A549 (cell line): ENCODE data around the gene NDUFS8. TPM values are rescaled to one million over a fixed set of nuclear protein-coding genes. Genes with fewer than 3 reads are reported as not detected.

Source experiments
- ATAC-seq, 2 experiments: fragments of 200-7000 bp in 1 of 2; fragments of >200 bp in 1 of 2; cut with Nextera tagmentation in 1 of 2; cut with Tn5 transposase in 1 of 2; 3 replicates each; pipeline versions ENCODE4 v1.8.0 to v1.9.1; 2018 to 2020; ENCODE audit warnings: mild to moderate bottlenecking in 1 of 2, moderate library complexity in 1 of 2
- CTCF ChIA-PET: fragments of 300-600 bp; sonication (Branson Sonifier 250); formaldehyde crosslinking; extraction: SDS; loops from one replicate; lab custom pipeline; 2021; ENCODE audit warnings: antibody characterized with exemption, inconsistent platforms; lab: Yijun Ruan, JAX
- POLR2A ChIA-PET: fragments of 350-600 bp; formaldehyde crosslinking; extraction: SDS; loops from one replicate; lab custom pipeline; 2021; ENCODE audit warnings: antibody characterized with exemption, inconsistent platforms; lab: Yijun Ruan, JAX
- DNase-seq, 2 experiments: peaks; one replicate each; pipeline versions ENCODE4 v3.0.0 to v3.0.0-alpha.2; 2011 to 2016; ENCODE audit warnings: low read depth in 1 of 2, low spot score in 1 of 2
- FAIRE-seq: peaks from 2 replicates; lab custom pipeline; 2011; peaks lifted over from hg19 to GRCh38; lab: Jason Lieb, UNC
- H3K27ac ChIP-seq, 2 experiments: fragments of >200 bp; sonication (Bioruptor Twin); formaldehyde crosslinking; 3 replicates each; pipeline ENCODE4 v1.5.1; 2016 to 2017
- H3K4me1 ChIP-seq: fragments of >200 bp; sonication (Bioruptor Twin); formaldehyde crosslinking; 3 replicates; pipeline ENCODE4 v1.6.1; 2016
- H3K4me2 ChIP-seq: fragments of >200 bp; sonication (Bioruptor Twin); formaldehyde crosslinking; 3 replicates; pipeline ENCODE4 v1.6.1; 2016
- H3K4me3 ChIP-seq: fragments of >200 bp; sonication (Bioruptor Twin); formaldehyde crosslinking; 3 replicates; pipeline ENCODE4 v1.5.1; 2016
- H3K9me3 ChIP-seq: fragments of >200 bp; sonication (Bioruptor Twin); formaldehyde crosslinking; 3 replicates; pipeline ENCODE4 v1.6.1; 2016
- CBX2 ChIP-seq: fragments of 200-600 bp; sonication (generic); IDR thresholded peaks from 2 replicates; pipeline ENCODE4 v1.6.1; 2016; ENCODE audit warnings: low read depth, mild to moderate bottlenecking, borderline replicate concordance
- CBX8 ChIP-seq: fragments of 200-600 bp; sonication (generic); IDR thresholded peaks from 2 replicates; pipeline ENCODE4 v1.6.1; 2016
- CEBPB ChIP-seq, 2 experiments: fragments of >200 bp in 1 of 2; sonication (Bioruptor Twin) in 1 of 2; formaldehyde crosslinking in 1 of 2; IDR thresholded peaks; 2 replicates each; pipeline ENCODE4 v1.6.1; 2012 to 2016
- CHD4 ChIP-seq: fragments of 200-600 bp; sonication (generic); IDR thresholded peaks from 2 replicates; pipeline ENCODE4 v1.6.1; 2016; ENCODE audit warnings: antibody characterized with exemption, mild to moderate bottlenecking, borderline replicate concordance
- EHMT2 ChIP-seq: fragments of 200-600 bp; sonication (generic); IDR thresholded peaks from 2 replicates; pipeline ENCODE4 v1.6.1; 2016; ENCODE audit warnings: antibody characterized with exemption, low read depth, mild to moderate bottlenecking, moderate library complexity
- ELK1 ChIP-seq: fragments of 150-350 bp; IDR thresholded peaks from 2 replicates; pipeline ENCODE4 v1.6.1; 2014; ENCODE audit warnings: low read depth, mild to moderate bottlenecking, low read length
- FOSB ChIP-seq: fragments of 250-450 bp; sonication (Bioruptor Pico); IDR thresholded peaks from 2 replicates; pipeline ENCODE4 v1.5.0; 2020; ENCODE audit warnings: mild to moderate bottlenecking, moderate library complexity
- HEYL ChIP-seq: fragments of 250-450 bp; sonication (Bioruptor Pico); IDR thresholded peaks from 2 replicates; pipeline ENCODE4 v1.8.0; 2021; ENCODE audit warnings: mild to moderate bottlenecking, moderate library complexity
- HOXA7 ChIP-seq: fragments of 250-450 bp; sonication (Bioruptor Pico); IDR thresholded peaks from 2 replicates; pipeline ENCODE4 v1.5.0; 2020; ENCODE audit warnings: mild to moderate bottlenecking, moderate library complexity
- JUN ChIP-seq, 2 experiments: fragments of >200 bp; sonication (Bioruptor Twin); formaldehyde crosslinking; IDR thresholded peaks; 2 replicates in 1 of 2; 3 replicates in 1 of 2; pipeline ENCODE4 v1.6.1; 2016 to 2017
- MAFK ChIP-seq: fragments of 450-650 bp; IDR thresholded peaks from 2 replicates; pipeline ENCODE4 v1.6.1; 2014; ENCODE audit not compliant: partially characterized antibody
- MAZ ChIP-seq: fragments of 150-350 bp; IDR thresholded peaks from 2 replicates; pipeline ENCODE4 v1.6.1; 2014; ENCODE audit warnings: antibody characterized with exemption, low read depth, low read length, borderline replicate concordance
- NPAS2 ChIP-seq: fragments of 250-450 bp; sonication (Bioruptor Pico); IDR thresholded peaks from 2 replicates; pipeline ENCODE4 v1.8.0; 2022; ENCODE audit warnings: mild to moderate bottlenecking, moderate library complexity, borderline replicate concordance
- NR3C1 ChIP-seq: fragments of >200 bp; sonication (Bioruptor Twin); formaldehyde crosslinking; IDR thresholded peaks from 3 replicates; pipeline ENCODE4 v1.6.1; 2017
- PBX3 ChIP-seq: IDR thresholded peaks from 2 replicates; pipeline ENCODE4 v1.6.1; 2012
- RAD21 ChIP-seq, 2 experiments: fragments of >200 bp in 1 of 2; sonication (Bioruptor Twin) in 1 of 2; formaldehyde crosslinking in 1 of 2; IDR thresholded peaks in 1 of 2; conservative IDR thresholded peaks in 1 of 2; 2 replicates in 1 of 2; 3 replicates in 1 of 2; pipeline ENCODE4 v1.6.1; 2012 to 2018; ENCODE audit warnings: inconsistent platforms in 1 of 2
- RCOR1 ChIP-seq: fragments of 150-350 bp; IDR thresholded peaks from 2 replicates; pipeline ENCODE4 v1.6.1; 2014; ENCODE audit warnings: antibody characterized with exemption, low read length, low read depth
- REST ChIP-seq: fragments of 200-600 bp; sonication (generic); IDR thresholded peaks from 2 replicates; pipeline ENCODE4 v1.6.1; 2016; ENCODE audit warnings: antibody characterized with exemption, mild to moderate bottlenecking, moderate library complexity
- TFCP2L1 ChIP-seq: fragments of 250-450 bp; sonication (Bioruptor Pico); IDR thresholded peaks from 2 replicates; pipeline ENCODE4 v1.5.0; 2021; ENCODE audit warnings: mild to moderate bottlenecking
- ZC3H11A ChIP-seq: fragments of 450-650 bp; IDR thresholded peaks from 2 replicates; pipeline ENCODE4 v1.6.1; 2014; ENCODE audit warnings: antibody characterized with exemption, mild to moderate bottlenecking
- ZNF302 ChIP-seq: fragments of 250-450 bp; sonication (Bioruptor Pico); IDR thresholded peaks from 2 replicates; pipeline ENCODE4 v1.9.0; 2021; ENCODE audit warnings: inconsistent platforms, mild to moderate bottlenecking, moderate library complexity
- WGBS: methylation state at CpG from one replicate; pipeline ENCODE4 v1.1.6; 2017; ENCODE audit errors: missing lambda C conversion rate; 5-methylcytosine and 5-hydroxymethylcytosine counted together
- polyA plus RNA-seq, 4 experiments: library from polyadenylated mRNA; depleted of rRNA in 3 of 4; stranded (reverse); fragments of >200 nt; fragmentation: RNase III in 1 of 4; extraction: RNeasy Plus Mini Kit Qiagen cat#74134 plus additional on column Dnase treatment in 1 of 4; gene quantifications; 2 replicates in 3 of 4; 3 replicates in 1 of 4; pipeline ENCODE4 v1.2.3, GENCODE V29; 2011 to 2017
- TF ChIP-seq, protein P1 (sequence below): IDR thresholded peaks from 2 replicates; pipeline ENCODE4 v1.6.1; 2012
- TF ChIP-seq, protein P2 (sequence below): IDR thresholded peaks from 2 replicates; pipeline ENCODE4 v1.6.1; 2012; ENCODE audit warnings: low read depth, borderline replicate concordance

Gene NDUFS8
- polyA plus RNA-seq, 2 of the 4 experiments (the other 2 are of a cell fraction) = 71.0 to 298 TPM

DNA sequence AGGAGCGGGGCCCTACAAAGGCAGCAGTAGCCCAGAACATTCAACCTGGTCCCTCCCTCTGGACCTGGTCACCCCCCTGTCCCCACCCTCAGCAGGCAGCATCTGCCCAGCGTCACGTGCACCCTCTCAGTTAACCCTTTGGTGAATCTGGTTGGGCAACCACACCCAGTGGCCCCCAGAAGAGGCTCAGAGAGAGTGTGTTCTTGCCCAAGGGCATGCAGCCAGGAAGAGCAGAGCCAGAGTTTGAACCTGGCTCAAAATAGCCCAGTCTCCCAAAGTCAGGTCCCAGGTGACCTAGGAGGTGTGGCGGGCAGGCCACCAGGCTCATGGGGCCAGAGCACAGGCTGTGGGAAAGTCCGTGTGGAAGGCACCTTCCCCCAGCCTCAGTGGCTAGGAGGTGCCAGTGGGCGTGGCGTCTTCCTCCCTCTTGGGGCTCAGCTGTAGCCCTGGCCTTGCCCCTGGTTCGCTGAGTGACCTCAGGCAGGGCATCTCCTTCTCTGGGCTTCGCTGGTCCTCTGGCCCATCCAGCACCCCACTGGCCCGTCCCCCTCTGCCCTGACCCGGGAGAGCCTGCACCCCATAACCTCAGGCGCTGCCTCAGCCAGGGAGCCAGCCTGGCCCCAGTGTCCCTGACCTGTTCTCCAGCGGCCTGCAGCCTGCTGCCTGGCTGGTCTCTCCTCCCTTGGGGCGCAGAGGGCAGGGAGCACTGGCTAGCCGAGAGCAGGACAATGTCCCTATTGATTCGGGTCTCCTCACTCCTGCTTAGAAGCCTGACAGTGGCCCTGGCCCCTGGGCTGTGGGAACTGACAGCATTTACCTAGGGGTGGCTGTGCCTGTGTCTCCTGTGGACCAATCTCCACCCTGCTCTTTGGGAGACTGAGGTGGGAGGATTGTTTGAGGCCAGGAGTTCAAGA is 13.3 kb upstream of the NDUFS8 start (continued):
- no peak; a peak in 2 of 5 replicates for TF ChIP-seq RAD21 (conservative IDR thresholded peaks at IDR 0.05 in 1 of 2, IDR thresholded peaks at IDR 0.05 in 1 of 2)
- TF ChIP-seq CEBPB (IDR thresholded peaks at IDR 0.05) = peak; percentile 59 to 83
- TF ChIP-seq CBX2 = no peak
- TF ChIP-seq HOXA7 = peak; percentile 83; the same call in 1 of the 2 replicates
- no peak for TF ChIP-seq NR3C1
- no peak for TF ChIP-seq EHMT2
- peak; percentile 69 for TF ChIP-seq PBX3
- no peak for TF ChIP-seq MAFK
- TF ChIP-seq FOSB (CRISPR knock-in tag) = no peak; the same call in 1 of the 2 replicates
- TF ChIP-seq CHD4 = no peak
- TF ChIP-seq HEYL (CRISPR knock-in tag) = no peak
- no peak for TF ChIP-seq RCOR1
- no peak for TF ChIP-seq ZC3H11A
- TF ChIP-seq, all 56 proteins: peak for 25

GRCh38 chr11:68017980-68018729 is 12.3 kb upstream of the NDUFS8 start:
- peak overlapping the region; percentile 99 to 100 for H3K27ac ChIP-seq
- H3K9me3 ChIP-seq = no peaks in the 10 kb centered on the region
- peak overlapping the region; percentile 96 for H3K4me2 ChIP-seq
- no peak overlapping the region for H3K4me3 ChIP-seq
- ATAC-seq = no peak
- peaks cover 75% of the 10 kb centered on the region for H3K4me1 ChIP-seq
- no peak for FAIRE-seq
- DNase-seq = peak in 1 of 2 experiments; percentile 65
- peak; percentile 39 for TF ChIP-seq PBX3
- TF ChIP-seq REST = no peak
- TF ChIP-seq MAZ = no peak
- no peak for TF ChIP-seq ELK1
- TF ChIP-seq, protein P1, sequence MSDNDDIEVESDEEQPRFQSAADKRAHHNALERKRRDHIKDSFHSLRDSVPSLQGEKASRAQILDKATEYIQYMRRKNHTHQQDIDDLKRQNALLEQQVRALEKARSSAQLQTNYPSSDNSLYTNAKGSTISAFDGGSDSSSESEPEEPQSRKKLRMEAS = no peak
- no peak for TF ChIP-seq CEBPB (IDR thresholded peaks at IDR 0.05)
- no peak for TF ChIP-seq CBX8
- TF ChIP-seq JUN (IDR thresholded peaks at IDR 0.05) = peak in 1 of 2 experiments; percentile 51; a peak in 2 of 5 replicates
- TF ChIP-seq ZNF302 (CRISPR knock-in tag) = no peak
- 0 out of 2 replicates have a peak, but pooled peaks have one; percentile 30 for TF ChIP-seq TFCP2L1 (CRISPR knock-in tag)
- TF ChIP-seq, protein P2, sequence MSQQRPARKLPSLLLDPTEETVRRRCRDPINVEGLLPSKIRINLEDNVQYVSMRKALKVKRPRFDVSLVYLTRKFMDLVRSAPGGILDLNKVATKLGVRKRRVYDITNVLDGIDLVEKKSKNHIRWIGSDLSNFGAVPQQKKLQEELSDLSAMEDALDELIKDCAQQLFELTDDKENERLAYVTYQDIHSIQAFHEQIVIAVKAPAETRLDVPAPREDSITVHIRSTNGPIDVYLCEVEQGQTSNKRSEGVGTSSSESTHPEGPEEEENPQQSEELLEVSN = no peak
- no peak for TF ChIP-seq NPAS2 (CRISPR knock-in tag)
- TF ChIP-seq FOSB (CRISPR knock-in tag) = no peak; the same call in 1 of the 2 replicates
- ChIA-PET CTCF (interaction anchor here (0.9 to 12.3 kb wide), 6 partner anchors 10 to 63 kb away, joined by 3 to 204 read pairs (median 12); partner anchors contain the start of genes ALDH3B1, NDUFS8, TCIRG1 and UNC93B1), POLR2A (interaction anchor here (1.3 to 2.8 kb wide), 2 partner anchors 8 to 9 kb away, joined by 5 to 22 read pairs; partner anchors contain the start of gene ALDH3B1)
- 60% methylated on average over 24 of the region's 27 CpGs for WGBS
